Stimulated activated CD8-positive, alpha-beta memory T cell treated with anti-CD3 and anti-CD28 coated beads, Interleukin-12 subunit alpha, Interleukin-12 subunit beta, amount 100 ng/mL, for 24 hours (primary cell): ENCODE results near the gene ERBB4.

Source experiments
- DNase-seq: peaks from one replicate; pipeline ENCODE4 v3.0.0-alpha.2; 2020; ENCODE audit errors: extremely low read depth

The ERBB4 gene

DNA sequence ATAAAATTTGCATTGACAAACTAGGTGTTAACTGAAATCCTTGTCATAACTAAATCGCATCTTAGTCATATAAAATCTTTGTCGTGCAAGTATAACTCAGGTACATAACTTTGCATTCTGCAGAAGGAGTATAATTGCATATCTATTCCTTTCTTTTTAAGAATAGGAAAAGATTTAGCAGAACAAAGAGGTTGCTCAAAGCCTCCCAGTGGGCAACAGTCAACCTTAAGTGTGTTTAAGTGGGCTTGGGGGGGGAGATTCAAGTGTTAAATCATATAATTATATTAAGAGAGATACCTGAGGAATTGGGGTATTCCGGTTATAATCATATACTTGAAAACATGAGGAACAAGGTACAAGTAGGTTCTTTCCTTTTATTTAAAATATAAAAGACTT lies 1068.9 kb downstream of the ERBB4 start:
- no peak for DNase-seq

DNA sequence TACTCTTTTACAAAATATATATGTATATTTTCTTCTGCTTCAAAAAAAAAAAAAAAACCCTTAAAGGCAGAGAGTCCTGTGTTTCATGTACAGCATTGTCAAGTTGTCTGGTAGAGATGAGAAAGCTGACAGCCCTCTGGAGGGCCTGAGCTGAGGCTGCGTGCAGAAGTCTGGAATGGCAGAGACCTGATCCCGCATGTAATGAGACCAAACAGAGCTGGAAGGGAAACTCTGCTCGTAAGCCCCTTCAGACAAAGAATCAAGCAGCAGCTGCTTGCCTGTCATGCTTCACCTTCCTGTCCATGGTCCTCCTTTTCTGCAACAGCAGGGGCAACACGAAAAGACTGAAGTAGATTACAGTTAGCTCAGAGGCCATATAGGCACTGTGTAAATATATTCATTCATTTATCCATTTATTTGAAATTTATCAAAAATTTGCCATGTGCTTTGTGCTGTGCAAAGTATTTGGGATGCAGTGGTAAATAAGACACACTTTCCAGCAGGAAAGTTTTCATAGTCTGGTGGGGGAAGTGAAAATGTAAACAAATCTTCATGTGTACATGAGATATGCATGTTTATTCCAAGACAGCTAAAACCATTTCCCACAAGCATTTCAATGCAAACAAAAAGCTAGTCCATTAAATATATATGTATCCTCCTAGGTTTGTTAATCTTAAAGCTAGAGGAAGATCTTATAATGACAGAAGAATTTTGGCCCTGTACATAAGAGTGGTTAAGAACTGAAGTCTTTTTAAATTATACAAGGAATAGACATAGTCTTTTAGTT lies 1069.5 kb downstream of the ERBB4 start:
- no peak for DNase-seq

DNA sequence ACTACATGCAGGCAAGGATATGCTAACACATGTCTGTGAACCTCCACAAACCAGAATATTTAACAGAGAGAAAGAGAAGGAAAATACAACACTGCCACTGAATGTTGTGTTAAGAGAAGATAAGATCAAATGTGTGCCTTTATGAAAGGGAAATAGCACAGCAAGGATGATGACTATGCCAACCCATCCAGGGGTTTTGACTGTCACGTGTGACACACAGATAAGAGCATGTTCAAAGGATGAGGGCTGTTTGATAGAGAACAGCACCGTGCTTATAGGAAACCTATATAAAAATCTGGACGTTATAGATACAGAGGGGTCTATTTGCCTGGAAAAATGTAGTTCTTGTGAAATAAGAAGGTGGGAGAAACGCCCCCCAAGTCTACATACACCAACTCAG lies 1070.4 kb downstream of the ERBB4 start:
- DNase-seq, result no peak

DNA sequence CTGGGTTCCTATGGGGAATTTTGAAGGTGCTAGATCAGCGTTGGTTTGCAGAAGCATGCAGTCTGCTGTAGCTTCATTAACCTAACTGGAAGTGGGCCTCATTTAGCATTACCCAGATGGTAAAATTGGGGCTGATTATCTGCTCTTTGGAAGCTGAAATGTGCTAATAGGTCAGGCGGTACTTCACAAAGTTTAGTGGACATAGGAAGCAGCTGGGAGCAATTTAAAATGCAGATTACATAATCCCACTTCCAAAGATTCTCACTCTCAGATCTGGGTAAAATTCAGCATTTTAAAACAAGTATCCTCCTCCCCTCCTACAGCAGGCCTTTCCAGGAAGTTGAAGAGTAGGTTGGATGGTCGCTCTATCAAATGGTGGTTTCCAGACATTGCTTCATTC lies 1075.2 kb downstream of the ERBB4 start:
- DNase-seq, result no peak

DNA sequence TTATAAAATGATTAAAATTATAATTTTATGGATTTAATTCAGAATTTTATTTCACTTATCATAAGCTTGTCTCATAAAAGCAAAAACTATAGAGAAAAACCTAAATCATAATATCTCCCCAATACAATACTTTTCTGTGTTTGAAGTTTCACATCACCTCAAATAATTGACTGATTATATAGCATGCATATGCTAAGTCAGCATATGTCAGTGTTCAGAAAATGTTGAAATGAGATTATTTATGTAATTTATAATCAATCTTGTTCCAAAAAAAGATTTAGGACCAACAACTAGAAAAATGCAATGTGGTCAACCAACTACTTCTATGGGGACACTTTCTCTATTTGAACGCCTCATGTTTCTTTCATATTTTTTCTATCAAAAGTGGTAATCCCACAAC lies 1079.6 kb downstream of the ERBB4 start:
- DNase-seq, result no peak

DNA sequence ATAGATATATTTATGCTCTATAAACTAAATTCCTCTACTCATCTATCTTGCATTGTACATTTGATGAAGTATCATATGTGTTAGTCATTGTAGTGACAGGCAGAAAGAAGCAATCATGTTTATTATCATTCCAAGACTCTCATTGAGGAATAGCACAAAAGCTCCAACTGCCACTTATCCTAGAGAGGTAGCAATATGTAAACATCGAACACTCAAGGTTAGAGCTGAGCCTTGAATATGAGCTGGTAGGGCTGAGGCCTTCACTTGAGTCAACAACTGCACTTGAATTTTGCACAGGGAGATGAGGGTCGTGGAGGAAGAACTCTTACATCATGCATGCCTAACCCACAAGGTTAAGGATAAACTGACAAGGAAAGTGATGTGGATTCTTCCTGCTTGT lies 1081.3 kb downstream of the ERBB4 start:
- no peak for DNase-seq

DNA sequence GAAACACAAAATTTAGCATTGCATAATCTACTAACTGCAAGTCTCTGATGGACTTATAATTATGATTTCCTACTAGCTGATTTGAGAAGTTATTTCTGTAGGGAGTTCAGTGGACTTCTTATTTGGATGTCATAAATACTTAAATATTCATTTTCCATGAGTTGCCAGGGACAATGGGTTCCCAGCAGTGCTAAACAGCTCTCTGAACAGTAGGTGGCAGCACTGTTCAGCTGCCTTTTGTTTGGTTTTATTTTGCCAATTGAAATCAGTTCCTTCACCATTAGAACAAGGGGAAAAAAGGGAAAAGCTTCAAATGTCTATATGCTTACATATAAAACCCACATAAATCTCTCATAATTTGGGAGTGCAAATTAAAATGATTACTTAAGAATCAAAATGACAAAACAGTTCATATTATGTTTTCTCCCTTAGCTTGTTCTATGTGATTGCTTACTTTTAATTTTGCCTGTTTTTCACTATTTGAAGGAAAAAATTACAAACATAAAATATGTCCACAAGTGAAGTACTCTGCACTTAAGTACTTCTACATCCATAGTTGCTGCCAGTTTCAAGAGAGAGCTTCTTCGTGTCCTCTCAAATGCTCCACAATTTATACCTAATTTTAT lies 1083.3 kb downstream of the ERBB4 start:
- no peak for DNase-seq

DNA sequence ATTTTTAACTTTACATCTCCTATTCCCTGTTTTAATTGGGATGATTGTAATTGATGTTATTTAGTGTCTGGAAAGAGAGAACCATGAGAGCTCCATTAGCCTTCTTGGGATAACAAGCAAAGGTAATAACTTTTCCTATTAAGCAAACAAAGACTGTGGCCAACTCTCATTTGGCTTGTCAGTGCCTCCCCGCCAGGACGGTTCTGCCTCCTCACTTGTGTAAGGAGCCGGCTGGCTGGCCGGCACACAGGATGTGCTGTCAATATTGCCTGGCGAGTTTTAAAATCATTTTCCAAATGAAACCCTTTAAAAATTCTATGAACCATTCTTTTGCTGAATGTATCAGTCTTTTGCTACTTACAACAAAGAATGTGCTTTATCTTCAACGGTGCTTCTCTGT lies 1083.9 kb downstream of the ERBB4 start:
- no peak for DNase-seq

DNA sequence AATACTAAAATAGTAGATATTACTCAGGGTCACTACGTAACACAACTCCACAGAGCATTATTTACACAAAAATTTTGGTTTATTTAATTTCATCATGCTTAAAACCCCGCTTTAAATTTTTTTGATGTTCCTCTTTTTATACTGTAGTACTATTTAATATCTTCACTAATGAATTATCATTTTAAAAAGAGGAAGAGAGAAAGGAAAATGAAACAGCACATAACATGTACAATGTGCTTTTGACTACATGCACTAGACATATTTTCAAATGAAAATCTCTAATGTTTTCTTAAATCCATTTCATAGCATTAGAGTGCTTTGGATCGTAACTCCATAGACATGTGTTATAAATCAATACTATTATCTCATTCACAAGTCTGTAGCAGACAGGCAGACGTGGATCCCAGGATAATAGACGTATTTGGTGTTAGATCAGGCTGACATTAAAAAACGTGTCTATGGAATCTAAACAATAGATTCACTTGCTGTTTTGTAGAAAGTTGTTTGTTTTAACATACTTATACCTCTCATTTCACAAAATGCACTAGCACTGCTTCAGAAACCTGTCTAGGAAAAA lies 1085.2 kb downstream of the ERBB4 start:
- no peak for DNase-seq

DNA sequence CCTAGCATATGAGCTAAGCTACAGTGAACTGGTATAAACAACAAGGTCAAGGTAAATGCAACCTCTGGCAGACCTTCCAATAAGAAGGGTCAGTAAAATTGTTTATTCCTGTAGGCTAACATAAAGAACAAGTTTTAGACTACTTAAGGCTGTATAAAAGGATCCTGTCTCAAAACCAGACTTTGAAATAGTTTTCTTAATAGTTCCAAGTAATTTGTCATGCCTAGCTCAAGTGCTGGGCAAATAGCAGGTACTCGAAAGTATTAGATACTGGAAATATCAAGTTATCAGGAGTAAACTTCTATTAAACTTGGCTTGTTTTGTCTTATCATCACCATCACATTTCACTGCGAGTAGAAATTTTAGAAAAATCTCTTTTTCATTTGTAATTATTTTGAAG lies 1087.0 kb downstream of the ERBB4 start:
- DNase-seq, result no peak

DNA sequence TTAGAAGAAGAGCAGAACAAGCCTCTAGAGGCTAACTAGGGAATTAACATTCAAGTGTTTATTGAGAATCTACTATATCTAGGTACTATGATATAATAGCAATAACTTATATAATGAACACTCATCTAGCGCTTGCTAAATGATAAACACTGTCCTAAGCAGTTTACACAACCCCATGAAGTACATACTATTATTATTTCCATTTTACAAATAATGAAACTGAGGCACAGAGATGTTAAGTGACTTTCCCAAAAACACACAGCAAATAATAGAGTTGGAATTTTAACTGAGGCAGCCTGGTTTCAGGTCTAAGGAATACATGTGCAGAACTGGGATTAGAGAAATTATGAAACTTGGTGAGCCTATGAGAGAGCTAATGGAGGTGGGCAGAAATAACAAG lies 1088.8 kb downstream of the ERBB4 start:
- DNase-seq, result no peak

DNA sequence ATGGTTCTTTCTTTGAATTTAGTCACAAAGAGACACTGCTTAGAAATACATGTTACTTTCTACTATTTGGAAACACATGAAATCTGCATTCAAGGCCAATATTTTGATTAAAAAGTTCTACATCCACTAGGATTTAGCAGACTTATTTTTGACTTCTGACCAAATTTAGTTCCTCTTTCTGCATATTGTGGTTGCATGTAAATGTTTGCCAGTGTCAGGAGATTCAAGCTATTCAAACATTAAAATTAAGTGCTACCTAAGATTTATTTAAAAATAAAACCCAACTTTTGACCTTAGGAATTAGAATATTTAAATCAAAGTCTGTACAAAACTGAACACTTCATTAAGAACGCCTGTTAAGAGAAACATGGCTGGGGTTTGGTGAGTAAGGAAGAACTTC lies 1091.1 kb downstream of the ERBB4 start:
- no peak for DNase-seq

DNA sequence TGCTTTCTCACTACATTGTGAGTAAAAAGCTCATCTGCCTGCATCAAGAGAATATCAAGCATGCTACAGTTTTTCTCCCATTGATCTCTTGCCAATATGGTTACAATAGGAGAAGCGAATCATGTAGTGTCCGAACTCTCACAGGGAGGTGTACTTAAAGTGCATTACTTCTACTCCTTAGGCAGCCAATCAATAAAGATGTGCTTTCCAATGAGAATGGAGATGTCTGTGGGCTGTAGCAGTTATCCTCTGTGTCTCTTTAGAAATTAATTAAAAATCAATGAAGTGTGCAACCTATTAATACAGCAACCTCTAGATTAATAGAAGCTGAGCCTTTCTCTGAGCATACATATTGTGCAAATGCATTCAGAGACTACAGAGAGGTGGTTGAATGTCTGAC lies 1098.5 kb downstream of the ERBB4 start:
- DNase-seq, result no peak

DNA sequence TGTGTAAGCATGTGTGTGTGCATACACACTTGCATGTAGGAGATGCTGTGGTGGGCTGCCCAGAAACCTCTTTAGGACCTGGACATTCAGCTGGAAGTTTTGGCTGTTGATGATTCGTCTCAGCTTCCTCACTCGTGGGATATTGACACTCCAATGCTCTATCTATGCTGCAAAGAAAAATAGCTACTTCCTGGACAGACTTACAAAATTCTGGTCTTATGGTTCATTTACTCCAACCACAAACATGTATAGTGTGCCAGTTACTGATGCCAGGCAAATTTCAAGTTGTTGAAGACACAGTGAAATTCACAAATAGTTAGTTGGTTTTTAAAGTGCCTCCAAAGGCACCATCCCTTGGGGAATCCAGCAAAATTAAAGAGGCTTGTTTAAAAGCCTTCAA lies 1099.6 kb downstream of the ERBB4 start:
- DNase-seq, result no peak

DNA sequence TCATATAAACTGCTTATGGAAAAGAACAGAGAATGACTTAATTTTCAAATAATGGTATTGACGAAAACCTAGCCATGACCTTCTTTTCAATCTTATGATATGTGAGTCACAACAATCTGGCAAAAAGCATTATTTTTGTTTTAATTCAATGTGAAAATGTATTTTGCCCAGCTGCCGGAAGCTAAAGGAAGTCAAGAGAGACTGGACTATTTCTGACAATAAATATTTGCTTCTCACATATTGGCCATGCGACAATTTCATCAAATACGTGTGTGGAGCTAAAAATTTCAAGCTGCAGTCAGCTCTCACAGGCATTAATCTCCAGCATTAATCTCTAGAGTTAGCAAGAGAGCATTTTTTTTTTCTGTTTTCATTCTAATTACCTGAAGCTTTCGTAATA lies 1101.2 kb downstream of the ERBB4 start:
- no peak for DNase-seq

DNA sequence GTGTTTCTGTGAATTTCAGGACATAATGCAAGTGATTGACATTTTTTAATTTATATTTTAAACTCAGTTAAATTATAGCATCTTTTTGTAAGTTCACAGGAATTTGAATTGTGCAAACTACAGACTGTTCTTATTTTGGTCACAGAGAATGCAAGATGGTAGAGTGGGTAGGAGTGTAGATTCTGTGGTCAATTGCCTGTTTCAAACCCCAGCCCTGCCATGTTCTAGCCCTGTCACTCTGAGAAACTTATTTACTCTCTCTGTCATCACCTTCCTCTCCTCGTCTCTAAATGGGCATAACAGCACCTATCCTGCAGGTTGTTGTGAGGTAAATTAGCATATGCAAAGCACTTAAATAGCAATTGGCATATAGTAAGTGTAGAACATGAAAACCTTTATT lies 1102.4 kb downstream of the ERBB4 start:
- no peak for DNase-seq

DNA sequence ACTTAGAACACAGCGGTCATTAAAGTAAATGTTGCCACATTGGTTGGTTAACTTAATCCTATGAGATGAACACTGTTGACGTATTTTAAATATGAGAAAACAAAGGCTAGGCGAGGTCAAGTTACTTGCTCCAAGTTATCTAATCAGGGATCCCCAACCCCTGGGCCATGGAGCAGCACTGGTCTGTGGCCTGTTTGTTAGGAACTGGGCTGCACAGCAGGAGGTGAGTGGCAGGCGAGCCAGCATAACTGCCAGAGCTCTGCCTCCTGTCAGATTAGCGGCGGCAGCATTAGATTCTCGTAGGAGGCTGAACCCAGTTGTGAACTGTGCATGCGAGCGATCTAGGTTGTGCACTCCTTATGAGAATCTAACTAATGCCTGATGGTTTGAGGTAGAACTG lies 1103.3 kb downstream of the ERBB4 start:
- DNase-seq, result no peak

DNA sequence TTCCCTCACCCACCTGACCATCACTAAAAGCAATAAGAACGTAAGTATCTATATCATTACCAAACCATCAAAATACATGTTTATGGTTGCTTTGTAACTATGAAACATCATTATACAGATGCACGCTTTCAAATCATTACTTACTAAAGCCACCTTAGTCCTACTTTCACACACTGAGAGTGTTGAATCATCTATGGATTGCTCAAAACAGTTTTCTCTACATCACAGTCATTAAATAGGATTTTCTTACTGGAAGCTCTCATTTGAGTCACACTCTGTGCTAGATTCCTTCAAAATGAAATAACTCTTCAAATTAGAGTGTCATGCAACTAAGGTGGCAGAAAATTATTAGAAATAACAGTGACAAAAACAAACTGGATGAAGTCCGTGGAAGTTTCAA lies 1103.8 kb downstream of the ERBB4 start:
- DNase-seq, result no peak

DNA sequence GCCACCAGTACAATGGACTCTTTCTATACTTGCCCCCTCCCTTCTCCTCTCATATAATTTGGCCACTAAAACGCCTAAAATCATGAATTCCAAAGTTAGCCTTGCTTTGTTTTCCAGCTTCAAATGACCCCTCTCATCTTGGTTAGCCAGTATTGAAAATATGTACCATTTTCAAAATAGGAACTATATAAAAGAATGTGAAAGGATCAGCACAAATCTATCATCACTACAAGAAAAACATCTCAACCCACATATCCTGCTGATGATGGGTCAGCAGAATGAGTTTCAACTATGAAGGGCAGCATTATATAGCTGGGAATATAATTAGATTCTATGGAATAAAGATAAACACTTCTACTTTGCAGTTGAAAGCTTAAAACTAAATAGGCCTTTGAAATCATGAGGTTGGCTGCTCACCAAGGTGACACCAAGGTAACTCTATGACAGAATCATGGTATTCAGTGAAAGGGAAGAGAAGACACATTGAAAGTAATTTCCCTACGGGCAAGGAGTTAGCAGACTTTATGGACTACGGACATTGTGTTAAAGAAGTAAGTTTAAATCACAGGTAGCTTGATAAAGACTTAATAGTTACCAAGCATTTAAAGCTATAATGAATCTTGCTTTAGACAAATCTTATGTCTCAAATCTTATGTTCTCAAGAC lies 1109.2 kb downstream of the ERBB4 start:
- DNase-seq, result no peak

DNA sequence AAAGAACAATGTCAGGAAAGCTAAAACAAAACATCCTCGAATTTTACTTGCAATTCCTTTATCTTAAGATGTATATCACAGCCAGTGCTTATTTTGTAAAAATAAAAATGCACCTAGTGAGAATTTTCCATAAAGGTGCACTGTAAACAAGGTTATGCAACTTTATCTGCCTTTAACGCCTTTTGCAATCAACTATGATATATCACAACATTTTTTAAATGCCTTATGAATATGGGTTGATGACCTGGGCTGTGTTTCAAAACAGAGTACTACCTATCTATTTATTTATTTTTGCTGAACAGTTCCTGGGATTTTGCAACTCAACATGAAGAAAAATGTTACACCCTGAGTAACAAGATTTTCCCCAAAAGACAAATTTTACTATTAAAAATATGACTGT lies 1112.4 kb downstream of the ERBB4 start:
- no peak for DNase-seq

DNA sequence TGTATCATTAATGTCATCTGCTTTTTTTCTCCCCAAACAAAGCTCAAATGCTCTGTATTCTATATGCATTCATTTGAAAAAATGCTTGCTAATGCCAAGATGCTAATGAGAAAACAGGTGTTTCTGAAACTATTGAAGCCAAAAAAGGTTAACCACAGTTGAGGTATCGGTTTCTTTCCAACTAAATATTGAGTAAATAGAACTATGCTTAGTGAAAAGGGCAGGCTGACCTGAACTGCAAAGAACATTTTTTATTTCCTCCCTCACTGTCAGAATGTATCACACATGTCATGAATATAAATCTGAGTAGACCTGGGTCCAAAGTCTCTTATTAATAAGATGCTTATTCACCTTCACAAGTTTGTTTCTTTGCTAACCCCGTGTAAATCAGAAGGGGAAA lies 1115.6 kb downstream of the ERBB4 start:
- no peak for DNase-seq

DNA sequence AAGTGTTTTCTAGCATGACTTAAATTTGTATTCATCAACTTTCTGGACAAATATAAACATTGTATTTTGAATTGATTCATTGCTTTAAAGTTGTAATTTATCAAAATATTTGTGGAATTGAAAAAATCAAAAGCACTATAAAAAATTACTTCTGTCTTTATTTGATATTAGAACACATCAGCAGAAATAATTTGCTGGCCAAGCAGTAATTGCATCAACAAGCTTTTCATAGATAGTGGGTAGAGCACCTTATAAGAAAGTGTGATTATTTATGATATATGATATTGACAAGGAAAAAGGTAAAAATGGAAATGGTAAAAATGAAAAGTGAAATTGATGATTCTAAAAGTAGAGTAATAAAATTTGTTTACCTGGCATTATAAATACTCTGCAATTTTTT lies 1121.1 kb downstream of the ERBB4 start:
- no peak for DNase-seq

DNA sequence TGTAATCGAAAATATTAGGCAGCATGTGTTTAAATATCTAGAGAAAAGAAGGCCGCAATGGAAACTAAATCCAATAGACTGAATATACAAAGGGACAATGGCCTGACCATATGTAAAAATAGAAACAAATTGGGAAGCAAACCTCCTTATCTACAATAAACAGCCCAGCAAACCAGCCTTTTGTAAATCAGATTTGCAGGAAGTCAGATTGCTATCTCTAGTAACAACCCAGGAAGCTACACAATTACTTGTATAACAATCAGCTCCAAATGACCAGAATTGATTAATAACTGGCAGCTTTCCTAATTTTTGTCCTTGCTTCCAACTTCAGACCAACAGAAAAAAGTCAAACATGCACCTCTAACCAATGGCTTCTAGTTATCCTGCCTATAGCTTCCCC lies 1122.2 kb downstream of the ERBB4 start:
- no peak for DNase-seq
